K562 (cell line): Measurements from ENCODE around the gene AQP2. TPM values are rescaled to one million over a fixed set of nuclear protein-coding genes. Genes with fewer than 3 reads are reported as not detected.

Experiments
- AFF1 ChIP-seq, 2 experiments: fragments of 450-650 bp; IDR thresholded peaks; 2 replicates each; pipeline ENCODE4 v1.6.1; 2018; ENCODE audit warnings: mild to moderate bottlenecking in 2 of 2, low read depth in 1 of 2; ENCODE audit not compliant: partially characterized antibody in 2 of 2
- BCL6 ChIP-seq: fragments of 250-450 bp; sonication (Bioruptor Pico); IDR thresholded peaks from 2 replicates; pipeline ENCODE4 v1.4.0; 2020
- BHLHE40 ChIP-seq: IDR thresholded peaks from 2 replicates; pipeline ENCODE4 v1.6.1; 2011; ENCODE audit warnings: low read length, improper control_type of control experiment
- BRD4 ChIP-seq: fragments of 200-600 bp; sonication (generic); IDR thresholded peaks from 2 replicates; pipeline ENCODE4 v1.6.1; 2017; ENCODE audit warnings: inconsistent platforms
- CBX2 ChIP-seq: fragments of 200-600 bp; sonication (generic); IDR thresholded peaks from one replicate; pipeline ENCODE4 v1.6.1; 2012; ENCODE audit warnings: mild to moderate bottlenecking, low read length, inconsistent platforms; ENCODE audit not compliant: insufficient read depth, poor library complexity, severe bottlenecking
- CCNT2 ChIP-seq: IDR thresholded peaks from 2 replicates; pipeline ENCODE4 v1.6.1; 2011; ENCODE audit warnings: borderline replicate concordance, low read depth, mild to moderate bottlenecking, moderate library complexity, mixed read lengths, low read length; ENCODE audit not compliant: insufficient read length; ENCODE audit errors: extremely low read depth
- CTCF ChIP-seq, 3 experiments: IDR thresholded peaks in 2 of 3; conservative IDR thresholded peaks in 1 of 3; 2 replicates each; pipeline ENCODE4 v1.5.1; 2011 to 2012; ENCODE audit warnings: low read length in 3 of 3, mild to moderate bottlenecking in 3 of 3, control low read depth in 2 of 3, improper control_type of control experiment in 1 of 3, inconsistent platforms in 1 of 3, low read depth in 1 of 3, mixed read lengths in 1 of 3, moderate library complexity in 1 of 3; ENCODE audit not compliant: insufficient read depth in 2 of 3
- DDX20 ChIP-seq: fragments of 450-650 bp; IDR thresholded peaks from 2 replicates; pipeline ENCODE4 v1.6.1; 2016; ENCODE audit warnings: missing genetic modification characterization, low read depth, mild to moderate bottlenecking, missing compliant biosample characterization, moderate library complexity
- DLX4 ChIP-seq: fragments of 250-450 bp; sonication (Bioruptor Pico); IDR thresholded peaks from 2 replicates; pipeline ENCODE4 v1.6.1; 2021; ENCODE audit warnings: mild to moderate bottlenecking
- IRF9 ChIP-seq: fragments of 450-650 bp; IDR thresholded peaks from 2 replicates; pipeline ENCODE4 v1.6.1; 2016; ENCODE audit warnings: missing biosample characterization, missing genetic modification characterization
- MCM2 ChIP-seq: fragments of 450-650 bp; IDR thresholded peaks from 2 replicates; pipeline ENCODE4 v1.6.1; 2017; ENCODE audit warnings: low read depth, mild to moderate bottlenecking
- PURB ChIP-seq: sonication (generic); formaldehyde crosslinking; IDR thresholded peaks from 2 replicates; pipeline ENCODE4 v1.9.0; 2021; ENCODE audit warnings: low read depth, mild to moderate bottlenecking, missing genetic modification reagents
- RBBP5 ChIP-seq: fragments of 200-600 bp; sonication (generic); IDR thresholded peaks from 2 replicates; pipeline ENCODE4 v1.6.1; 2012; ENCODE audit warnings: borderline replicate concordance, mild to moderate bottlenecking, low read length, control low read depth, inconsistent platforms; ENCODE audit not compliant: insufficient read depth, poor library complexity, severe bottlenecking
- RFX1 ChIP-seq: fragments of 450-650 bp; IDR thresholded peaks from 2 replicates; pipeline ENCODE4 v1.6.1; 2016; ENCODE audit warnings: mild to moderate bottlenecking, moderate library complexity
- SRF ChIP-seq, 2 experiments: fragments of 250-450, 450-650 bp in 1 of 2; sonication (Bioruptor Pico) in 1 of 2; sonication (generic) in 1 of 2; formaldehyde crosslinking; IDR thresholded peaks; 2 replicates each; pipeline versions ENCODE4 v1.5.0 to v1.5.1; 2020 to 2022; ENCODE audit warnings: mild to moderate bottlenecking in 1 of 2, missing genetic modification reagents in 1 of 2
- TAF7 ChIP-seq: fragments of 450-650 bp; IDR thresholded peaks from 2 replicates; pipeline ENCODE4 v1.6.1; 2016; ENCODE audit warnings: missing genetic modification characterization, missing compliant biosample characterization
- ZBTB33 ChIP-seq: sonication (generic); formaldehyde crosslinking; IDR thresholded peaks from 2 replicates; pipeline ENCODE4 v1.8.1; 2023; ENCODE audit warnings: mild to moderate bottlenecking, missing genetic modification reagents
- ZNF551 ChIP-seq: fragments of 250-450 bp; sonication (Bioruptor Pico); IDR thresholded peaks from 2 replicates; pipeline ENCODE4 v1.5.0; 2021; ENCODE audit warnings: mild to moderate bottlenecking, moderate library complexity
- polyA plus RNA-seq, 8 experiments: library from polyadenylated mRNA; depleted of rRNA in 4 of 8; stranded (reverse) in 5 of 8; unstranded in 3 of 8; fragments of >200 nt; fragmentation: Nextera tagmentation in 2 of 8; fragmentation: Illumina TruSeq in 1 of 8; extraction: Ambion mirVana in 2 of 8; extraction: Trizol in 1 of 8; gene quantifications; 2 replicates each; pipeline versions ENCODE4 v1.2.1 to v1.2.3, GENCODE V29; 2011 to 2014; ENCODE audit warnings: inconsistent platforms in 1 of 8, missing spikeins in 1 of 8
- total RNA-seq, 7 experiments: library from RNA; depleted of rRNA in 6 of 7; stranded (reverse); fragments of >200 nt in 6 of 7; fragmentation: Illumina TruSeq in 2 of 7; extraction: Trizol in 2 of 7; gene quantifications; 2 replicates each; pipeline versions ENCODE4 v1.2.1 to v1.2.3, GENCODE V29; 2011 to 2021; ENCODE audit warnings: low replicate concordance in 1 of 7

The AQP2 gene
- total and polyA plus RNA-seq, 9 of the 15 experiments (the other 6 are each of a cell fraction or from before 2014, with no cell fraction given), result not detected

- no peak for TF ChIP-seq CBX2
- no peak for TF ChIP-seq TAF7 (tag)
- no peak for TF ChIP-seq CCNT2
- TF ChIP-seq RBBP5, result peak; percentile 48
- TF ChIP-seq PURB (CRISPR knock-in tag), result no peak
- no peak for TF ChIP-seq ZNF551 (CRISPR knock-in tag)
- no peak for TF ChIP-seq SRF (CRISPR knock-in tag; IDR thresholded peaks at IDR 0.05)
- TF ChIP-seq DDX20 (tag), result no peak
- peak; percentile 87 to 95 (median 90) for TF ChIP-seq CTCF (IDR thresholded peaks at IDR 0.05 in 2 of 3, conservative IDR thresholded peaks at IDR 0.05 in 1 of 3; ENCODE audit: insufficient read depth in 2 of 3, low read depth in 1 of 3, low read length in 3 of 3)
- no peak for TF ChIP-seq RFX1
- TF ChIP-seq MCM2, result no peak
- no peak for TF ChIP-seq ZBTB33 (CRISPR knock-in tag)
- no peak for TF ChIP-seq DLX4
- no peak for TF ChIP-seq BHLHE40
- TF ChIP-seq BCL6 (CRISPR knock-in tag), result no peak
- TF ChIP-seq BRD4, result no peak
- TF ChIP-seq IRF9 (tag), result no peak
- TF ChIP-seq AFF1 (IDR thresholded peaks at IDR 0.05; ENCODE audit: low read depth in 1 of 2, partially characterized antibody in 2 of 2), result peak; percentile 53 to 59
Measured at GRCh38 chr12:49945394-49946080, 5.0 kb upstream of the AQP2 start (continued).
